GM18519 (cell line): ENCODE data around the gene HOXB8.

Source experiments
- ATAC-seq: cut with Tn5 transposase; IDR thresholded peaks from one replicate; pipeline ENCODE4 v1.9.1; 2021; ENCODE audit warnings: mild to moderate bottlenecking, moderate library complexity; ENCODE audit not compliant: unreplicated experiment, low FRiP score

The HOXB8 gene

DNA sequence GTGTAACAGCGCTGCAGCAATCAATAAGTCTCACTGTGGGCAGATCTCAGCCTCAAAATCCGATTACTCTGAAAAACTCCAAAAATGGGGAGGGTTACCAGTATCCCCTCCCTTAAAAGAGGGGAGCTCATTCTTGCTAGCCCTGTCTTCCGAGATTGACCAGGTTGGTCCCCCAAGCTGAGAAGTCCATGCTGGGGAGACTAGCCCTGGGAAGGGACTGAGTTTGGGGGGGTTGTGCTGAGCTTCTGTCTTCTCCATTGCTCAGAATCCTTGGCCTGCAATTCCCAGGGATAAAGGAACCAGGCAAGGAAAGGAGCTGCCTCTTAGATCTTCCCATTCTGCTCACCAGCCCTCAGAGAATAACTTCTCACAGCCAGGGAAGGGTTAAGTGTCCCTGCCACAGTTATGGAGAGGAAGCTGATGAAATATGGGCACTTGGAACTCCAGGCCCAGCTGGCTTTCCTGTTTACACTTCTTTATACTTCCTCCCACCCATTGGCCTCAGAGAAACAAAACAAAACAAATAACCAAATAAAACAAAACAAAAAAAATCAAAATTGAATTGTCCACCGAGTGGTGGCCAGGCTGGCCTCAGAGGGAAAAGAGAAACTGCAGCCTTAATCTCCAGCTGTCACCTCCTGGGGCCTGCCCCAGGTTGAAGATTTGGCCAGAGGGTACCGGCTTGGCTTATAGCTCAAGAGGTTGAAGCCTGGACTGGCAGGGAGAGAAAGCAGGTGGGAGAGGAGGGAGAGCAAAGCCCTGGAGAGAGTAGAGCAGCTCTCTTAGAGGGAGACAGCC is 27.6 kb downstream of the HOXB8 start:
- ATAC-seq, result no peak

DNA sequence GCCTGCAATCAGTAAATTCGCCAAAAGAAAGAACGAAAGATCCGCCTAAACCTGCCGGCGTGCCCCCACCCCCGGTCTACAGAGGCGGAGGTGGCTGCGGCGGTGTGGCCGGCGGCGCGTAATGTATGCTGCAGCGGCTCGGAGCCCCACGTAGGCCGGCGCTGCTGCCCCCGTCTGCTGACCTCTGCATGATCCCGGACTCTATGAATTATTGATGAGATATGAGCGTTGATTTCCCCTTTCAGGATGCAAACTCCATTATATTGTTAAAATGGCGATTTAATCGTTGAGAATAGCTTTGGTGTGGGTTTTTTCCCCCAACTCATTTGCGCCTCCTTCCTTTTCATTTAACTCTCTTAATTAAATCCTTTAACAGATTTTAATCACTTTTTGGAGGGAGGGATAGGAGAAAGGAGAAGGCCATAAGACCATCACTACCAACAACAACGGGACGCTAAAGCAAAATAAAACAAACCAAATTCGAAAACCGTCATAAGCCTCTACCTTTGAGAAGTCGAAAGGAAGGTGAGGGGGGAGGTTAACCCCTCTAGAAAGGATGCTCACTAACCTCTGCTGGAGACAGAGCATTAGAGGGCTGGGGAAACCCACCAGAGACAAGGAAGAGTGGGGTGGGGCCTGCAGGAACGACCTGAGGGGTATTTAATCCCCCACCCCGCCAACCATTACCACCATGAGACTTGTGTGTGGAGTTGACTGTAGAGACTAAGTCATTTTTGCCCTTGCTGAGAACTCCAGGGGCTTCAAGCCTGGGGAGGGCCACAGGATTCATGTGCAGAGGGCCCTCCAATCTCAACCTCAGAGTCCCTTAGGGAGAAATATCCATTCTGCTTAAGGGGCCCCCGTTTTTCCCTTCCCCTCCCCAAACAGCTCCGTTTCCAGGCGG is 28.5 kb downstream of the HOXB8 start:
- ATAC-seq, result no peak

DNA sequence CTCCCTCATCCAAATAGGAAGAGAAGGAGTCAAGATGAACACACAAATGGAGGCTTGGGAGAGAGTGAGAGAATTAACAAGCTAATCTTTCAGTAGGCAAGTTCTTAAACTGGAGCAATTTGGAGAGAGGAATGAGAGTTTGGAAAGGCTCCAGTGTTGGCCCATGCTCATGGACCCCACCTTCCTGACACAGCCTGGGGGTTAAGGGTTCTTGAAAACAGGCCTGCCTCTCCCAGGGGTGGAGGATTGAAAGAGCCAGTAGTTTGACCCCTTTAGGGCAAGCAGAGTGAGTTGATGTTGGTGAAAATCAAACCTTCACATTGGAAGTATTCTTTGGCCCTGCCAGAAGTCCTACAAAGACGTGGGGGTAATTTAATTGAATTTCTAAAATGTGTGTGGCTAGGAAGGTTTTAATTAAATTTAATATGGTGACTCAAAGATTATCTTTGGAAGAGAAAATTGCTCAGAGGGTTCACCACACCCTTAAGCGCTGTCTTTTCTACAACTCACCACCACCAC is 30.8 kb downstream of the HOXB8 start:
- ATAC-seq, result no peak

- ATAC-seq, result no peak
These were observed 31.3 kb downstream of the HOXB8 start for GRCh38 chr17:48583708-48584222.

DNA sequence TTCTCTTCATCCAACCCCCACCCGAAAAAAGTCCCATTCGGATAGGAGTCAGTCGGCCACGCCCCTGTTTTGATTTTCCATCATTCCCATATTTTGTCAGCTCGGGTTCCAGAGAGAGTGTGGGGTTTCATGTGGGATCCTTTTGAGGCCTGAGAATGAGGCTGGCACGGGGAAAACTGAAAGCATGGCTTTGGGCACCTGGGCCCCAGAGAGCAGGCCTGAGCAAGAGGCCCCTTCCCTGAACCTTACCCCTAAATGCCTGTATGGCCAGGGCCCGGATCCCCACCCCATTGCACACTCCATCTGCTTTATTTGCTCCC is 32.4 kb downstream of the HOXB8 start:
- ATAC-seq, result no peak

GRCh38 chr17:48579760-48580554 is 35.1 kb downstream of the HOXB8 start:
- ATAC-seq, result no peak

DNA sequence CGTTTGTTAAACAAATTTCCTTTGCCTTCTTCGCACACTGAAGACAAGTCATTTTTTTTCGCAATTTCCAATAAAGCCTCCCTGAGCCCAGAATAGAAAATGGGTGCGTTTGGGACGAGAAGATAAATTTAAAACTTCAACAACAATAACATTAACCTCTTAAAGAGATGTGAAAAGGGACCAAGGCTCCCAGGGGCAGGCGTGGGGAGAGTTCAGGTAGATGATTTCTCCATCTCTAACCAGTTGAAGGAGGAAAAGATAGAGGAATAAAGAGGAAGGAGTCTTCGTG is 35.7 kb downstream of the HOXB8 start:
- no peak for ATAC-seq

GRCh38 chr17:48578616-48579470 is 36.2 kb downstream of the HOXB8 start:
- no peak for ATAC-seq

GRCh38 chr17:48577946-48578615 is 37.0 kb downstream of the HOXB8 start, which contains the start of gene HOXB4:
TSS of gene HOXB4 (minus strand) at chr17:48578350. CDS start at chr17:48578319, 31 bp downstream.
- no peak for ATAC-seq

DNA sequence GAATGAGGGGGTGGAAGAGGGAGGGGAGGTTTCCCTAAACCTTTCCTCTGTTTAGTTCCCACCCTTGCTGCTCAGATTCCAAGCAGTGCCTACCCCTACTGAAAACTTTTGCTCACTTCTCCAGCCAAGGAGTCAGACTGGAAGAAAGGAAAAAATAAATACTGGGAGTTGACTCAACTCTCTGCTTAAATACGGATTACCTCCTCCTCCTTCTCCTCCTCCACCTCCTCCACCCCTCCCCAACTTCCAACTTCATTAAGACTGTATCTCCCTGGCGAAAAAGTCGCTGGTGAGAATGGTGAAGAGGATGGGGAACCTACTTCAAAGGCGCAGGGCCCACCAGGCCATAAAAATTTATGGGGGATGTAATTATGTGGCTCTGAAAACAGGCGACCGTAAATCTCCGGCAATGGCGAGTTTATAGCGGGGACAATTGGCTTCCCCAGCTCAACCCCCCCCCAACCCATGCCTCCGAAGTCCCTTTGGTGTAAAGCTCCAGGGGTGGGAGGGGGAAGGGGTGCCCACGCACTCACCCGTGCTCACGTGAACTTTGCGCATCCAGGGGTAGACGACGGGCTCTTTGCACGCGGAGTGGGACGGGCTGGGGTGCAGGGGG is 37.7 kb downstream of the HOXB8 start:
- ATAC-seq, result no peak

DNA sequence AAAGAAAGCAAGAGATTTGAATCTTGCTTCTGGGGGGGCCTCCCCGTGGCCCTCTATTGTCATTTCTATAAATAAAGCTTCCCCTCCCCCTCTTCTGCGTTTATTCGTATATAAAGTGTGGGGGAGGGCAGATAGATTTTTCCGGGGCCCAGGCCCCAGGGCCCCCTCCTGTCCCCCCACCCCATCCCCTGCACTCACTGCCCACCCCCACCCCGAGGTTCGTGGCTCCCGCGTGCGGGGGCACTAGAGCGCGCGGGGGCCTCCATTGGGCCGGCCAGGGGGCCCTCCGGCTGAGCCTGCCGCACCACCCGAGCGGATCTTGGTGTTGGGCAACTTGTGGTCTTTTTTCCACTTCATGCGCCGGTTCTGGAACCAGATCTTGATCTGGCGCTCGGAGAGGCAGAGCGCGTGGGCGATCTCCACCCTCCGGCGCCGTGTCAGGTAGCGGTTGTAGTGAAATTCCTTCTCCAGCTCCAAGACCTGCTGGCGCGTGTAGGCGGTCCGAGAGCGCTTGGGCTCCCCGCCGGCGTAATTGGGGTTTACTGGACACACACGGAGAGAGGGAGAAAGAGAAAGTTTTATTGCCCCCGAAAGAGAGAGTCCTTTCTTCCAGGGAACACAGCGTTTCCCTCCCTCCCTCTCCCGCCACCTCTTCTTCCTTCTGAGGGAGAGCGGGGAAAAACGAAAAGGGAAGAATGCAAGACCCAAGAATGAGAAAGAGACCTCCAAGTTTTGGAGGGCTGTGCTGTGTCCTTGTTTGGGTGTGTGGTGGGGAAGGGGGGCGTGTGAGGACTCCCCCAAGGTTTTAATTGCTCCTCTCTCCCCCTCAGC is 38.4 kb downstream of the HOXB8 start:
- ATAC-seq, result no peak

DNA sequence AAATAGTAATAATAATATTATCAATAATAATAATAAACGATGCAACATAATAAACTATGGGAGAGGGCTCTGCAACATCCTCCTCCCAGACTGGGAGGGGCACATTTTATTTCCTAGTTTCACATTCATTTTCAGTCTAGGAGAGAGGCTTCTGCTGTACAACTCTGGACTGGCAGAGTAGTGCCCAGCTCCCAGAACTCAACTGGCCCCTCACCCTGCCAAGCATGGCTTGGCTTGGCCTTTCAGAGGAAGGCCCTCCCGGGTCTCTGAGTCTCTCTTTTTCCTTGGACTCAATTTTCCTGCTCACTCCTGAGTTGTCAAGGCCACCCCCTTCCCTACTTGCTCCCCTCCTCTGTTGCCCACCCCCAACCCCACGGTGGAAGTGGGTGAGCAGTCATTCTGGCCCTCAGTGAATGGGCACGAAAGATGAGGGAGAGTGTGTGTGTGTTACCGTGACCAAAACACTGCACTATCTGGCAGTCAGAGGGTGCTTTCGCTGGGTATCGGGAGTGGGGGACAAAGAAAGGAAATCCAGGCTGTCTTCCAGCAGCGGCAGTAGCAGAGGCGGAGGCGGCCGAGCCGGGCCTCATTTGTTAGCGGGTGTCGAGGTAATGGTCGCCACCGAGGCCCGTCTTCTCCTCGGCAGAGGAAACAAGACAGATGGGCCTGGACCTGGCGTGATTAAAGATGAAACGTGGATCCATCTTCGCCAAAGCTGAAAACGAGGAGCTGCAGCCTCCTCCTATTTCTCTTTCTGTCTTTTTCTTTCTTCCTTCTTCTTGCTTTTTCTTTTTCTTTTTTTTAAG is 39.2 kb downstream of the HOXB8 start:
- no peak for ATAC-seq

GRCh38 chr17:48575066-48575582 is 40.0 kb downstream of the HOXB8 start:
- no peak for ATAC-seq

- ATAC-seq, result no peak
These were observed 40.5 kb downstream of the HOXB8 start for GRCh38 chr17:48574505-48575065.

GRCh38 chr17:48571826-48572417 is 43.2 kb downstream of the HOXB8 start:
- ATAC-seq, result no peak
